Measurements from ENCODE around the gene PAX4.

Gene PAX4

GRCh38 chr7:127619681-127620405, 1.9 kb upstream of the PAX4 start:
- no peak overlapping the region for H3K4me3 ChIP-seq (ENCODE audit: low read depth, low read length)
- H3K9me3 ChIP-seq = no peaks in the 10 kb centered on the region
- TF ChIP-seq, protein P1, sequence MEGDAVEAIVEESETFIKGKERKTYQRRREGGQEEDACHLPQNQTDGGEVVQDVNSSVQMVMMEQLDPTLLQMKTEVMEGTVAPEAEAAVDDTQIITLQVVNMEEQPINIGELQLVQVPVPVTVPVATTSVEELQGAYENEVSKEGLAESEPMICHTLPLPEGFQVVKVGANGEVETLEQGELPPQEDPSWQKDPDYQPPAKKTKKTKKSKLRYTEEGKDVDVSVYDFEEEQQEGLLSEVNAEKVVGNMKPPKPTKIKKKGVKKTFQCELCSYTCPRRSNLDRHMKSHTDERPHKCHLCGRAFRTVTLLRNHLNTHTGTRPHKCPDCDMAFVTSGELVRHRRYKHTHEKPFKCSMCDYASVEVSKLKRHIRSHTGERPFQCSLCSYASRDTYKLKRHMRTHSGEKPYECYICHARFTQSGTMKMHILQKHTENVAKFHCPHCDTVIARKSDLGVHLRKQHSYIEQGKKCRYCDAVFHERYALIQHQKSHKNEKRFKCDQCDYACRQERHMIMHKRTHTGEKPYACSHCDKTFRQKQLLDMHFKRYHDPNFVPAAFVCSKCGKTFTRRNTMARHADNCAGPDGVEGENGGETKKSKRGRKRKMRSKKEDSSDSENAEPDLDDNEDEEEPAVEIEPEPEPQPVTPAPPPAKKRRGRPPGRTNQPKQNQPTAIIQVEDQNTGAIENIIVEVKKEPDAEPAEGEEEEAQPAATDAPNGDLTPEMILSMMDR (IDR thresholded peaks at IDR 0.05; ENCODE audit: low read depth, low read length) = no peak
- no peaks in the 10 kb centered on the region for H3K36me3 ChIP-seq
- peaks cover 80% of the 10 kb centered on the region for H3K27me3 ChIP-seq
- no peaks in the 10 kb centered on the region for H3K4me1 ChIP-seq
- no peak for DNase-seq

GRCh38 chr7:127618775-127619174, 833 bp upstream of the PAX4 start:
- Histone ChIP-seq H3K27me3 (peaks cover 76% of the 10 kb centered on the region), H3K36me3 (no peaks in the 10 kb centered on the region), H3K9me3 (no peaks in the 10 kb centered on the region), H3K4me3 (ENCODE audit: low read depth, low read length) (no peak overlapping the region), H3K4me1 (no peaks in the 10 kb centered on the region)
- TF ChIP-seq, protein P1 (IDR thresholded peaks at IDR 0.05; ENCODE audit: low read depth, low read length) = no peak
- no peak for DNase-seq

- TF ChIP-seq, protein P1 (IDR thresholded peaks at IDR 0.05; ENCODE audit: low read depth, low read length) = no peak
- H3K4me3 ChIP-seq (ENCODE audit: low read depth, low read length) = no peak overlapping the region
- no peaks in the 10 kb centered on the region for H3K36me3 ChIP-seq
- peaks cover 62% of the 10 kb centered on the region for H3K27me3 ChIP-seq
- H3K9me3 ChIP-seq = no peaks in the 10 kb centered on the region
- no peaks in the 10 kb centered on the region for H3K4me1 ChIP-seq
- no peak for DNase-seq
Observed at GRCh38 chr7:127616724-127617123, 1.2 kb downstream of the PAX4 start.

- H3K9me3 ChIP-seq = no peaks in the 10 kb centered on the region
- TF ChIP-seq, protein P1 (IDR thresholded peaks at IDR 0.05; ENCODE audit: low read depth, low read length) = no peak
- H3K27me3 ChIP-seq = peaks cover 26% of the 10 kb centered on the region
- no peaks in the 10 kb centered on the region for H3K36me3 ChIP-seq
- H3K4me1 ChIP-seq = no peaks in the 10 kb centered on the region
- DNase-seq = no peak
- no peak overlapping the region for H3K4me3 ChIP-seq (ENCODE audit: low read depth, low read length)
Observed at GRCh38 chr7:127612263-127612662, 5.7 kb downstream of the PAX4 start.

- TF ChIP-seq, protein P1 (IDR thresholded peaks at IDR 0.05; ENCODE audit: low read depth, low read length) = no peak
Observed at GRCh38 chr7:127609297-127609696, 8.6 kb downstream of the PAX4 start.

GRCh38 chr7:127608446-127608845, 9.5 kb downstream of the PAX4 start:
- no peak overlapping the region for H3K4me3 ChIP-seq (ENCODE audit: low read depth, low read length)
- no peaks in the 10 kb centered on the region for H3K9me3 ChIP-seq
- TF ChIP-seq, protein P1 (IDR thresholded peaks at IDR 0.05; ENCODE audit: low read depth, low read length) = no peak
- no peaks in the 10 kb centered on the region for H3K4me1 ChIP-seq
- no peak for DNase-seq
- no peaks in the 10 kb centered on the region for H3K36me3 ChIP-seq
- no peaks in the 10 kb centered on the region for H3K27me3 ChIP-seq

More at GRCh38 chr7:127609297-127609696, 8.6 kb downstream of the PAX4 start:
- Histone ChIP-seq H3K9me3 (no peaks in the 10 kb centered on the region), H3K36me3 (no peaks in the 10 kb centered on the region), H3K4me3 (ENCODE audit: low read depth, low read length) (no peak overlapping the region), H3K4me1 (no peaks in the 10 kb centered on the region), H3K27me3 (no peaks in the 10 kb centered on the region)
- DNase-seq = no peak

Data from BE2C (cell line).